Thoracic aorta (tissue), 2 donors: ENCODE results near the gene BCAR3. TPM values are rescaled to one million over a fixed set of nuclear protein-coding genes. Genes with fewer than 3 reads are reported as not detected.

Experiments
- ATAC-seq: fragments of 150-250 bp; one replicate; pipeline ENCODE4 v1.8.0; 2017; ENCODE audit warnings: low read depth; ENCODE audit not compliant: insufficient number of reproducible peaks, low FRiP score
- DNase-seq: peaks from one replicate; pipeline ENCODE4 v3.0.0-alpha.2; 2020; ENCODE audit warnings: low spot score
- H3K27ac ChIP-seq, 2 donors: fragments of 200-600 bp; sonication (generic); 1 replicate in 1 of 2; 2 replicates in 1 of 2; pipeline ENCODE4 v1.5.1; 2016; ENCODE audit warnings: mild to moderate bottlenecking in 2 of 2, moderate library complexity in 2 of 2
- H3K27me3 ChIP-seq: fragments of 200-600 bp; sonication (generic); replicated peaks from 2 replicates; pipeline ENCODE4 v1.6.0; 2016; ENCODE audit warnings: mild to moderate bottlenecking; ENCODE audit not compliant: insufficient read depth
- H3K36me3 ChIP-seq: fragments of 200-600 bp; sonication (generic); one replicate; pipeline ENCODE4 v1.5.1; 2016
- H3K4me1 ChIP-seq, 2 donors: fragments of 200-600 bp; sonication (generic); 1 replicate in 1 of 2; 2 replicates in 1 of 2; pipeline versions ENCODE4 v1.5.1 to v1.6.0; 2016; ENCODE audit warnings: low read depth in 2 of 2, mild to moderate bottlenecking in 1 of 2; ENCODE audit not compliant: control insufficient read depth in 1 of 2
- H3K4me3 ChIP-seq: fragments of 200-600 bp; sonication (generic); 2 replicates; pipeline ENCODE4 v1.5.1; 2016; ENCODE audit warnings: mild to moderate bottlenecking
- H3K9me3 ChIP-seq: fragments of 200-600 bp; sonication (generic); 2 replicates; pipeline ENCODE4 v1.5.1; 2016
- total RNA-seq, 2 donors: library from RNA; depleted of rRNA; stranded (reverse); fragments of >200 nt; gene quantifications; one replicate each; pipeline versions ENCODE4 v1.1.0 to v1.2.3, GENCODE V29; 2016
- TF ChIP-seq, protein P1 (sequence below): fragments of 200-600 bp; sonication (generic); IDR thresholded peaks from one replicate; pipeline ENCODE4 v1.5.1; 2019; ENCODE audit warnings: antibody characterized with exemption

Gene BCAR3
- total RNA-seq, 2 donors from 2014 or later, result 26.7 to 36.3 TPM

DNA sequence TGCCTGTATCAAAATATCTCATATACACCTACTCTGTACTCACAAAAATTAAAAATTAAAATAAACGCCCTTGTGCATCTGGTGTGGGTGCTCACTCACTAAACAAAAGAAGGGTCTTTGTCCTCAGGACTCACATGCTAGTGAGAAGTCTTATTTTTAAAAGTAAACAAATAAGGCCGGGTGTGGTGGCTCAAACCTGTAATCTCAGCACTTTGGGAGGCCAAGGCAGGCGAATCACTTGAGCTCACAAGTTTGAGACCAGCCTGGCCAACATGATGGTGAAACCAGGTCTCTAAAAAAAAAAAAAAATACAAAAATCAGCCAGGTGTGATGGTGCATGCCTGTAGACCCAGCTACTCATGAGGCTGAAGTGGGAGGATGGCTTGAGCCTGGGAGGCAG is 51.5 kb downstream of the BCAR3 start:
- H3K27ac ChIP-seq, result no peak overlapping the region
- H3K4me3 ChIP-seq, result no peak overlapping the region
- H3K4me1 ChIP-seq, result peaks cover 9 to 16% of the 10 kb centered on the region in 2 donors
- TF ChIP-seq, protein P1, sequence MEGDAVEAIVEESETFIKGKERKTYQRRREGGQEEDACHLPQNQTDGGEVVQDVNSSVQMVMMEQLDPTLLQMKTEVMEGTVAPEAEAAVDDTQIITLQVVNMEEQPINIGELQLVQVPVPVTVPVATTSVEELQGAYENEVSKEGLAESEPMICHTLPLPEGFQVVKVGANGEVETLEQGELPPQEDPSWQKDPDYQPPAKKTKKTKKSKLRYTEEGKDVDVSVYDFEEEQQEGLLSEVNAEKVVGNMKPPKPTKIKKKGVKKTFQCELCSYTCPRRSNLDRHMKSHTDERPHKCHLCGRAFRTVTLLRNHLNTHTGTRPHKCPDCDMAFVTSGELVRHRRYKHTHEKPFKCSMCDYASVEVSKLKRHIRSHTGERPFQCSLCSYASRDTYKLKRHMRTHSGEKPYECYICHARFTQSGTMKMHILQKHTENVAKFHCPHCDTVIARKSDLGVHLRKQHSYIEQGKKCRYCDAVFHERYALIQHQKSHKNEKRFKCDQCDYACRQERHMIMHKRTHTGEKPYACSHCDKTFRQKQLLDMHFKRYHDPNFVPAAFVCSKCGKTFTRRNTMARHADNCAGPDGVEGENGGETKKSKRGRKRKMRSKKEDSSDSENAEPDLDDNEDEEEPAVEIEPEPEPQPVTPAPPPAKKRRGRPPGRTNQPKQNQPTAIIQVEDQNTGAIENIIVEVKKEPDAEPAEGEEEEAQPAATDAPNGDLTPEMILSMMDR, result no peak
- no peak for ATAC-seq
- no peaks in the 10 kb centered on the region for H3K36me3 ChIP-seq
- no peaks in the 10 kb centered on the region for H3K9me3 ChIP-seq
- DNase-seq, result no peak
- H3K27me3 ChIP-seq, result no peaks in the 10 kb centered on the region

DNA sequence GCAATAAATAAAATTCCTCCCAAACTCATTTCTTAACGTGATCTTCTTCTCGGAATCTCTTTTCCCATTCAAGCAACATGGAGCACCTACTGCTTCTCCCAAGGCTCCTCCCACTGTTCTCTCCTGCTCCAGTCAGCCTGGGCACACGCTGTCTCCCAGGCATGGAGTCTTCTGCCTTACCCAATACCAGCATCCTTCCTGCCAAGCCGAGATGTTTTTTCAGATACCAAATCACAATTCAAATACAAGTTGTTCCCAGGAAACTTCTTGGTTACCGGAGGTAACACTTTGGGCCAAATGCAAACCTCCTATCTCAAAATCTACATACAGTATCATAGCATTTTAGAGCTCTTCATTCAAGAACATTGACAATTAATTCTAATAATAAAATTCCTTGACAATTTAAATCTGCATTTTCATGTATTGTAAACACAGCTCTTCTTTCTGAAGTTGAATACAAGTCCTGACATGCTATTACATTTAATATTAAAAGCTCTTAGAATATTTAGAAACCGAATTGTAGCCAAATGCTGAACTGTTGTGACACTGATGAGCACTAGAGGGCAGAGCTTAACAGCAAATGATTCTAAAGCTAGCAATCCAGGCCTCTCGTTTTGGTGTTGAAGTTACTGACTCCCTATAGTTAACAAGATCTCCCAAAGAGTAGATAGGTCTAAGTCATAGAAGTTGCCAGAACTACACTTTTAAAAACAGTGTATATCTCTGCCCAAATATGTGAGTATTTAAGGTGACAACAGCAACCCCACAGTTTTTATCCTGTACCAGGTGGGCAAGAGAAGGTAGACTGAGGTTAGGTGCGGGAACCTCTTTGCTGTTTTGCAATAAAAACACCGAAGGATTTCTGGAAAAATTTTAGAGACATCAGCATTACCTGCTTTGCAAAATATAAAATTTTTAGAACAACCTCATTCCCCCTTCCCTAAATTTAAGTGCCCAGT is 52.3 kb downstream of the BCAR3 start:
- no peaks in the 10 kb centered on the region for H3K27me3 ChIP-seq
- peak overlapping the region; percentile 35 to 63 for H3K27ac ChIP-seq
- peaks cover 9 to 20% of the 10 kb centered on the region in 2 donors for H3K4me1 ChIP-seq
- no peak overlapping the region for H3K4me3 ChIP-seq
- TF ChIP-seq, protein P1, result peak; percentile 76
- no peaks in the 10 kb centered on the region for H3K36me3 ChIP-seq
- ATAC-seq, result no peak
- DNase-seq, result no peak
- no peaks in the 10 kb centered on the region for H3K9me3 ChIP-seq

DNA sequence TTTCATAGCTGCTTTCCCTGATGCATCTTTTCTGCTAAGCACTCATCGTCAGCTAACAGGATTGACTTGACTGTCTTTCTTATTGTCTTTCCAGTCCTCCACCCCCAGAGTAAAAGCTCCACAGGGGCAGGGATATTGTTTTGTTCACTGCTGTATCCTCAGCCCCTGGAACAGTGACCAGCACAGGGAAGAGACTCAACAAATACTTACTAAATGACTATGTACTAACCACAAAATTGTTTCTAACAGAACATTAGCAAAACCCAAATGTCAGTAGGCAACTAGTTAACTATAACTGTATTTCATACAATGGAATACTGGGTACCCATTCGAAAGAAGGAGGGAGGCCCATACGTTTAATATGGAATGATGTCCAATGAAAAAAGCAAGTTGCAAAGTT is 53.0 kb downstream of the BCAR3 start:
- Histone ChIP-seq H3K4me1 (peaks cover 9 to 26% of the 10 kb centered on the region in 2 donors), H3K4me3 (no peak overlapping the region), H3K27ac (peak overlapping the region in 1 of 2 donors; percentile 63), H3K36me3 (no peaks in the 10 kb centered on the region), H3K9me3 (no peaks in the 10 kb centered on the region), H3K27me3 (no peaks in the 10 kb centered on the region)
- no peak for ATAC-seq
- TF ChIP-seq, protein P1, result no peak
- no peak for DNase-seq

DNA sequence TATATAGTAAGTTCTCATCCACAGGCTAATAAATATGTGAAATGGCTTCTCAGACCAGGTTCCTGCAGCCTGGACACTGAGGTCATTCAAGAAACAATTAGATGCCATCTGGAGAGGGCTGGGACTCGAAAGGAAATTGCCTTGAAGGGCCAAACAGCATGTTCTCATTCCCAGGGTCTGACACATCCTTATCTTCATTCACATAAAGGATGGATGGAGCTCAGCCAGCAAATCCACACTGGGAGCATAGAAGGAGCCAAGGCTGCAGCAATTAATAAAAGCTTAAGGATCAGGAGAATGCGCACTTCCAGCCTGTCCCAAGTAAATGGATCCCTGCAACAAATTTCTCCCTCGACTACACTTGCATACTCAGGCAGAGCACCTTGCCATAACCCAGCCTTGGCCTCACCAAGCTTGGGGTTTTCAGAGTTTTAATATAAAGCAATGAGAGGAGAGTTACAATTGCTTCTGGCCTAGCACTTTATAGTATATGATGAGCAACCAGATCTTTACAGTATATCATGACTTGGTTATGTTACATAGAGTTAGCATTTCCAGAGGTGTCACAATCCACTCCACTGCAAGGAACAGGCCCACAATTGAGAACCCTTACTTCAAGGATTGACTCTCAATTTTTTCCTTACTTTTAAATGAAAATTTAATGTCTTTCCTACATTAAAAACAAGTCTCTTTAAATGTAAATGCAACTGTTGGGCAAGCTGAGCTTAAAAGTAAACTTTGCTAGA is 55.9 kb downstream of the BCAR3 start:
- H3K27me3 ChIP-seq, result no peaks in the 10 kb centered on the region
- no peaks in the 10 kb centered on the region for H3K36me3 ChIP-seq
- DNase-seq (no peak), ATAC-seq (peak; percentile 31)
- H3K9me3 ChIP-seq, result no peaks in the 10 kb centered on the region
- peak overlapping the region in 1 of 2 donors; percentile 44 for H3K27ac ChIP-seq
- TF ChIP-seq, protein P1, result no peak
- no peak overlapping the region for H3K4me3 ChIP-seq
- peaks cover 9 to 40% of the 10 kb centered on the region in 2 donors for H3K4me1 ChIP-seq

DNA sequence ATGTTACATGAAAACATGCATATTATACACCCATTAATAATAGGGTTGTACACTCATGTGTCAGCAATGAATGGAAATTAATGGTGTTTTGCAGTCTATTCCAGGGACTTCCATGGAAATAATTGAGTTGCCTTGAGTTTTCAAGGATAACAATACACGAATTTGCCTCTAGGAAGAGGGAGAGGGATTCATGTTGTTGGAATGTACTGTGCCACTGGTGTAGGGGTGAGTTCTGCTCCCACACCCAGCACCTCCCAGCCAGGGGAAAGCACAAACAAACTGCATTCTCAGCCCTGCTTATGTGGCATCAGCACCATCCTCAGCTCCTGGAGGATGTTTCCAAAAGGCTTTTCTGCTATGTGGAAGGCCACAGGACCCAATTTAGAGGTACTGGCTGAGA is 57.8 kb downstream of the BCAR3 start:
- no peak for ATAC-seq
- no peak overlapping the region for H3K4me3 ChIP-seq
- H3K4me1 ChIP-seq, result peaks cover 6 to 31% of the 10 kb centered on the region in 2 donors

More for the DNA sequence above, 57.8 kb downstream of the BCAR3 start:
- Histone ChIP-seq H3K27me3 (no peaks in the 10 kb centered on the region), H3K9me3 (no peaks in the 10 kb centered on the region), H3K36me3 (no peaks in the 10 kb centered on the region), H3K27ac (no peak overlapping the region)
- TF ChIP-seq, protein P1, result no peak
- DNase-seq, result no peak
